GM19025 (cell line): Measurements from ENCODE around the gene CCDC90B.
"Not testable (repeated sequence)": the region's sequence is repeated elsewhere in the genome, so short reads cannot be mapped to it uniquely, and the experiment has no call there.

Experiments
- ATAC-seq: cut with Tn5 transposase; IDR thresholded peaks from one replicate; pipeline ENCODE4 v1.9.1; 2021; ENCODE audit warnings: mild to moderate bottlenecking, low read depth, moderate library complexity; ENCODE audit not compliant: unreplicated experiment

The CCDC90B gene, protein sequence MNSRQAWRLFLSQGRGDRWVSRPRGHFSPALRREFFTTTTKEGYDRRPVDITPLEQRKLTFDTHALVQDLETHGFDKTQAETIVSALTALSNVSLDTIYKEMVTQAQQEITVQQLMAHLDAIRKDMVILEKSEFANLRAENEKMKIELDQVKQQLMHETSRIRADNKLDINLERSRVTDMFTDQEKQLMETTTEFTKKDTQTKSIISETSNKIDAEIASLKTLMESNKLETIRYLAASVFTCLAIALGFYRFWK

GRCh38 chr11:83285771-83286528 lies at the start of gene CCDC90B:
Gene CCDC90B, minus strand, starts transcription at chr11:83286367. Its CDS starts 395 bp downstream, at chr11:83285972.
- ATAC-seq, result peak; percentile 81

DNA sequence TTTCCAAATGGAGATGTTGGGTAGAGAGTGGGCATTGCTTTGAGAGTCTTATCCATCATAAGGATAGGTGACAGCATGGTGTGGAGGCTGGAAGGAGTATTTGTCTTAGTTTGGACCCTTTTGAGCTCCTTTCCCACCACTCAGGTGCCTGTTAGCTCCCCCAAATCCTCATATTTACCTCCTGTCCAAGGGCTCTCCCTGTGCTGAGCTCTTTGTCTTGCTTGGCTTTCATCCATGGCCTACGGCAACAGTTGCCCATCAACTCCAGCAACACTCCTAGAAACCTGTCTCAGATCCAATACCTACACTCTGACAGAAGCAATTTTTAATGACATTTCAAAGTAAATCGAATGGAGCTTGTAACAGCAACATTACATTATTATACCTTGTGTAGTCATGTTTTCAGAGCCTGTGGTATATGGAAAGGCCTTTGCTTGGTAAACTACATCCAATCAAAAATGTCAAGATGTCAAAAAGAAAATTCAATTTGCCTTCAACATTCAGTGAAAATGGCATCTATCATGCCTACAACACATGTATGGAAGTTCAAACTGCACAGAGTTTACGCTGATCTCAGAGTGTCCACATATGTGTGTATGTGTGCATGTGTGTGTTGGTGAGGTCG lies 49.4 kb upstream of the CCDC90B start:
- ATAC-seq, result no peak

GRCh38 chr11:83330303-83330702 lies 44.1 kb upstream of the CCDC90B start:
- ATAC-seq, result no peak

DNA sequence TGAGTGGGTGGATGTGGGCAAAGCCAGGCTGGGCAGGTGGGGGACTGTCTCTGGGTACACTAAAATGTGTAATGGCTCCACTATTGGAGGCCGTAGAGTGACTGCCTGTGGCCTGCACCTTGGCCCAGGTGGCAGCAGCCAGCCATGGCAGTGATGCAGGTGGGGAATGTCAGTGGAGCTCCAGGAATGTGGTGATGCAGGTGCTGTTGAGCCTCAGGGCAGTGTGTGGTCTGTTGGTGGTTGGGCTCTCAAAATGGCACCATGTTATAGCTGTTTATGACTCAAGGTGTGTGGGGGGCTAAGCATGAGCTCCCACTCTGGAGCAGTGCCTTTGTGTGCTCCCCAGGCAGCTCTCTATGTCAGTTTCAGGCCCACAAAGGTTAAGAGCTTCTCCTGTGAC lies 40.2 kb upstream of the CCDC90B start:
- no peak for ATAC-seq

DNA sequence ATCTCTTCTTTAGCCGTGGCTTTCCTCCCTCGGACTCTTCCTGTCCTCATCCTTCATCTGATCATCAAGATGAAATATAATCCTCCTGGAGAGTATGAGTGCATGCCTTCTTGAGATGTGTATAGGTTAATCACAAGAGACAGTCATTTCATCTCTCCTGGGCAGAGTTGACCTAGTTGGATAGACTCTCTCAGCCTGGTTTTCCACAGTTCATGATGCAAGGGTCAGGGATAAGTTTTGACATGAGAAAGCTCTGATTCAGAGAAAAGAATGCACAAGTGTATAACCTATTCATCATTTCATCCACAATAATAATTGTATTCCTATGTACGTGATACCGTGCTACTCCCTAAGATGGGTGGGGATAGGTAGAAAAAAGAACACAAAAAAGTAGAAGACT lies 33.2 kb upstream of the CCDC90B start:
- ATAC-seq, result no peak

GRCh38 chr11:83318931-83319330 lies 32.8 kb upstream of the CCDC90B start:
- ATAC-seq, result no peak

- no peak for ATAC-seq
Observed at GRCh38 chr11:83317757-83318690, 31.9 kb upstream of the CCDC90B start.

GRCh38 chr11:83316897-83317268 lies 30.7 kb upstream of the CCDC90B start:
- ATAC-seq, result not testable (repeated sequence)

- not testable (repeated sequence) for ATAC-seq
Observed at GRCh38 chr11:83316143-83316896, 30.2 kb upstream of the CCDC90B start.

GRCh38 chr11:83312430-83312829 lies 26.3 kb upstream of the CCDC90B start:
- no peak for ATAC-seq

DNA sequence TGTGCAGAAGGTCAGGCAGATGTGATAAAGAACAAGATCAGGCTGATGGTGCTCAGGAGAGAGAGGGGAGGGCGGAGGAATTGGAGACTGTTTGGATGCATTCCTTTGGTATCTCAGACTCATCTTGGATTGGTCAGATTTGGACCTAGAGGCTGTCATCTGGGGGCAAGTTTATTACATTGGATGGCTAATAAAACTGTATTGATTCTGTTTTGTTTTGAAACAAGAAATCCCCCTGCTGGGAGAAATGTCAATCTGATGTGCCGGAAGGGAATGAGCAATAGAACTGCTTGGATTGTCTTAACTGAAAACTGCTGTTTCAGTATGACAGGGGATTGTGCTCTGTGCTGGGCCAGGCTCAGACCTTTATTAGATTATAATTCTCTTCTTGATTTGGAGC lies 25.5 kb upstream of the CCDC90B start:
- no peak for ATAC-seq

DNA sequence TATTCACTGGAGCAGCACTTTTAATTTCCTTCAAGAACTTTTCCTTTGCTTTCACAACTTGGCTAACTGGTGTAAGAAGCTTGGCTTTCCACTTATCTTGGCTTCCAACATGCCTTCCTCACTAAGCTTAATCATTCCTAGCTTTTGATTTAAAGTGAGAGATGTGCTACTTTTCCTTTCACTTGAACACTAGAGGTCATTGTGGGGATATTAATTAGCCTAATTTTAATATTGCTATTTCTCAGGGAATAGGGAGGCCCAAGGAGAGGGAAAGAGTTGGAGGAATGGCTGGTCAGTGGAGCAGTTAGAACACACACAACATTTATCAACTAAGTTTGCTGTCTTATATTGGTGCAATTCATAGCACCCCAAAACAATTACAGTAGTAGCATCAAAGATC lies 24.6 kb upstream of the CCDC90B start:
- no peak for ATAC-seq

DNA sequence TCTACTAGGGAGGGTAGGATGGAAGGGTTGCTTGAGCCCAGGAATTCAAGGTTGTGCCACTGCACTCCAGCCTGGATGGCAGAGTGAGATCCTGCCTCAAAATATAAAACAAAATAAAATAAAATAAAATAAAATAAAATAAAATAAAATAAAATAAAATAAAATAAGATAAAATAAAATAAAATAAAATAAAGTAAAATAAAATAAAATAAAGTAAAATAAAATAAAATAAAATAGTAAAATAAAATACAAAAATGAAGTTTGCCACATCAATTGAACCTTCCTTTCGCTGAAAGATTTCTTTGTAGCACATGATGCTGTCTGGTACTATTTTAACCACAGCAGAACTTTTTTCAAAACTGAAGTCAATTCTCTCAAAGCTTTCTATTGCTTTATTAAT lies 22.4 kb upstream of the CCDC90B start:
- not testable (repeated sequence) for ATAC-seq

DNA sequence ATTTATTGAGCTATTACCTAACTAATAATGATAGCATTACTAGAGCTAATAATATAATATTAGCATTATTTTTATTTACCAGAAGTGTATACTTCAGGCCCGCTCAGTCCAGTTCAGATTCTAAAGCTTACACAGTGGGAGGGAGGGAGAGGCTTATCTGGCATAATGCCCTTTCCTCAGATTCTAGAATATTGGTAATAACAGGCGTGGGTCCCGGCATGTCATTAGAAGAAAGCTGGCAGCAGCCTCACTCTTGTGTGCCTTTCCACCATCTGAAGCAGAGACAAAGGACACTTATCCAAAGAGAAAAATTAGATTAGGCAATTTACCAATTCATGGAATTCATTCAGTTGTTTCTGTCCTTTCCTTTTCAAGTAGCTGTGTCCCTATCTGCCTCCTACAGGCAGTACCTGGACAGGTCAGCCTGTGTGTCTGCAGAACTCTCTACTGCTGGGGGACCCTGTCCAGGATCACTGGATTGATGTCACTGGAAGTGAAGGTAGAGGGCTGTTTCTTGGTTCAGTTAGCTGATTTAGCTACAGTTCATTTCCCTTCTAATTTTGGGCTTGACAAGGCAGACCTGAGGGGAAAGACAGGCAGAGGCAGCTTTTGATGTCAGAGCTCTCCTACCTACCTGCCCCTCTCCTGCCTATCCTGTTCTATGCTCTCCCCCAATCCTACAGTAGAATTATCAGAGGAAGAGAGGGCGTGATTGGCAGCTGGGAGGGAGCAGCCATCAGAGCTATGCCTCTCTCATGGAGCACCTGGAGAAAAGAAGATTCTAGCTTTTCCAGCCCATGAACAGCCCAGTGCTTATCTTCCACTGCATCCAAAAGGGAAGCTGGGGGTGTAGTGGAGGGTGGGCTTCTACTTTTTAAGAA lies 20.3 kb upstream of the CCDC90B start:
- ATAC-seq, result no peak

DNA sequence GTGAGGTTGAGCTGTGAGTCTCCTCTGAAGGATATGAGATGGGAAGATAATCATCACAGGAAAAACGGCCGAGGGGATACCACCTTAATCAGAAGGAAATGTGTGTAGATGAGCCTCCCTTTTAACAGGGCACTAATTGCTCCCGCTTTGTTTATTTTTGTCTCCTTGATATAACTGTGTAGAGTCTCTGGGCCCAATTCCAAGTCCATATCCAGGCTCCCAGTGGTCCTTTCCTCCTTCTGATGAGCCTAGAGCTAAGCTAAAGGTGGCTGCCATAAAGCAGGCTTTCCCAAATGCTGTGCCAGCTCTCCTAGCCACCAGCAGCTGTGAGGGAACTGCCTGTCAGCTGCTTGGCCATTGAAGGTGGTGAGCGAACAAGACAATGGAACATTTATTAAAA lies 17.1 kb upstream of the CCDC90B start:
- no peak for ATAC-seq

DNA sequence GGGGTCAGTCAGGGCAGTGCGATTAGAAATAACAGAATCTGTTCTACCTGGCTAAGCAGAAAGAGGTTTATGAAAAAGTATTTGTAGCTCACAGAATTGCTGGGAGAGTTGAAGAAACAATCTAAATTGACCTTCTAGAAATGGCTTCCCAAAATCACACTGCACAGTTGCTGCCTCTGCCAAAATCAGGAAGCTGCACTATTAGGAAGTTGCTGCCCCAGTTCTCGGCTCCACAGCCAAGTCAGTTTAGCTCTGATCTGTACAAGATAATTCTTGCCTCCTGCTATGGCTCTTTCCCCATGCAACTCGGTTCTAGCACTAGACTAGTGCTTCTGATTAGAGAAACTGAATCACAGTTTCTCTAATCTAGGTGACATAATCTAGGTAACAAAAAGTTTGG lies 16.0 kb upstream of the CCDC90B start:
- no peak for ATAC-seq

GRCh38 chr11:83299681-83300080 lies 13.5 kb upstream of the CCDC90B start:
- no peak for ATAC-seq

DNA sequence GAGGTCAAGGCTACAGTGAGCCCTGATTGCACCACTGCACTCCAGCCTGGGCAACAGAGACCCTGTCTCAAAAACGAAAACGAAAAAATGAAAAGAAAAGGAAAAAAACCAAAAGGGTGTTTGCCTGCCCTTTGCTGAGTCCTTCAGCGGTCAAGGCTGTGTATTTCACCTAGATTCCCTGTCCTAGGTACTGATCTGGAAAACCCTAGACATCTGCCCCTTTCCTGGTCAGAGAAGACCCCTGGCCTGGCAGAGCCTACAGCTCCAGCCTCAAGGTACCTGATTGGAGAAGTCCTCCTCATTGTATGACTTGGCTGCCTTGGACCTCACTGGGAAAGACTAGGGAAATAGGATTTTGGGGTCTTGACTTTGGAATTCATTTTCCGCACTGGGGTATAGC lies 8.0 kb upstream of the CCDC90B start:
- no peak for ATAC-seq

- ATAC-seq, result no peak
Observed at GRCh38 chr11:83293457-83293774, 7.2 kb upstream of the CCDC90B start.
